HTERT RPE-1 (cell line): ENCODE results near the gene KCNA1.

Source experiments
- in situ Hi-C: fragments of 300-500 bp; cut with MboI; formaldehyde crosslinking; loops from 4 replicates; pipeline ENCODE4 v1.14.3; 2020; ENCODE audit warnings: low sequenced_read_pairs

The KCNA1 gene

GRCh38 chr12:4910502-4911315, 1.0 kb downstream of the KCNA1 start:
- in situ Hi-C loops, result no loop called here

GRCh38 chr12:4911316-4911994, 1.8 kb downstream of the KCNA1 start:
- in situ Hi-C loops, result no loop called here

GRCh38 chr12:4914720-4915119, 5.0 kb downstream of the KCNA1 start:
- in situ Hi-C loops, result no loop called here

GRCh38 chr12:4915752-4916151, 6.0 kb downstream of the KCNA1 start:
- in situ Hi-C loops, result no loop called here

- in situ Hi-C loops, result no loop called here
Measured at GRCh38 chr12:4918950-4919660, 9.4 kb downstream of the KCNA1 start.

- in situ Hi-C loops, result no loop called here
Measured at GRCh38 chr12:4932576-4932975, 22.9 kb downstream of the KCNA1 start.

- in situ Hi-C loops, result no loop called here
Measured at GRCh38 chr12:4933411-4933810, 23.7 kb downstream of the KCNA1 start.

- in situ Hi-C loops, result no loop called here
Measured at GRCh38 chr12:4934407-4935035, 24.8 kb downstream of the KCNA1 start.

- in situ Hi-C loops, result no loop called here
Measured at GRCh38 chr12:4938900-4939299, 29.2 kb downstream of the KCNA1 start.

GRCh38 chr12:4939418-4940023, 29.8 kb downstream of the KCNA1 start:
- in situ Hi-C loops, result no loop called here

GRCh38 chr12:4943067-4943937, 33.6 kb downstream of the KCNA1 start:
- in situ Hi-C loops, result no loop called here

GRCh38 chr12:4943938-4944284, 34.2 kb downstream of the KCNA1 start:
- in situ Hi-C loops, result no loop called here

GRCh38 chr12:4947253-4947652, 37.5 kb downstream of the KCNA1 start:
- in situ Hi-C loops, result no loop called here

GRCh38 chr12:4951083-4951482, 41.4 kb downstream of the KCNA1 start:
- in situ Hi-C loops, result no loop called here

- in situ Hi-C loops, result no loop called here
Measured at GRCh38 chr12:4951601-4952000, 41.9 kb downstream of the KCNA1 start.

GRCh38 chr12:4954621-4955354, 45.1 kb downstream of the KCNA1 start:
- in situ Hi-C loops, result no loop called here

GRCh38 chr12:4956054-4956453, 46.3 kb downstream of the KCNA1 start:
- in situ Hi-C loops, result no loop called here

GRCh38 chr12:4956968-4957367, 47.3 kb downstream of the KCNA1 start:
- in situ Hi-C loops, result no loop called here

- in situ Hi-C loops, result no loop called here
Measured at GRCh38 chr12:4957761-4958160, 48.1 kb downstream of the KCNA1 start.
